ENCODE measurements around the gene GTPBP2.

DNA sequence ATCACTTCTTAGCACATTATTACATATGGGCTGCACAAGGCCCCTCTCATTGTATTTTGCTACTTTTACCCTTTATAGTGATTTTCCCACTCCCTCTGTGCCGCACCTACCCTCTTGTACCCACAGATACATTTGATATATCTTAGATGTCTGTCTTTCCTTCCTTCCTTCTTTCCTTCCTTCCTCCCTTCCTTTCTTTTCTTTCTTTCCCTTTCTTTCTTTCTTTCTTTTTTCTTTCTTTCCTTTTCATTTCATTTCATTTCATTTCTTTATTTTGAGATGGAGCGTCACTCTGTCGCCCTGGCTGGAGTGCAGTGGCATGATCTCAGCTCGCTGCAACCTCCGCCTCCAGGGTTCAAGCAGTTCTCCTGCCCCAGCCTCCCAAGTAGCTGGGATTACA lies 40.9 kb downstream of the GTPBP2 start:
- TF ChIP-seq, protein P1, sequence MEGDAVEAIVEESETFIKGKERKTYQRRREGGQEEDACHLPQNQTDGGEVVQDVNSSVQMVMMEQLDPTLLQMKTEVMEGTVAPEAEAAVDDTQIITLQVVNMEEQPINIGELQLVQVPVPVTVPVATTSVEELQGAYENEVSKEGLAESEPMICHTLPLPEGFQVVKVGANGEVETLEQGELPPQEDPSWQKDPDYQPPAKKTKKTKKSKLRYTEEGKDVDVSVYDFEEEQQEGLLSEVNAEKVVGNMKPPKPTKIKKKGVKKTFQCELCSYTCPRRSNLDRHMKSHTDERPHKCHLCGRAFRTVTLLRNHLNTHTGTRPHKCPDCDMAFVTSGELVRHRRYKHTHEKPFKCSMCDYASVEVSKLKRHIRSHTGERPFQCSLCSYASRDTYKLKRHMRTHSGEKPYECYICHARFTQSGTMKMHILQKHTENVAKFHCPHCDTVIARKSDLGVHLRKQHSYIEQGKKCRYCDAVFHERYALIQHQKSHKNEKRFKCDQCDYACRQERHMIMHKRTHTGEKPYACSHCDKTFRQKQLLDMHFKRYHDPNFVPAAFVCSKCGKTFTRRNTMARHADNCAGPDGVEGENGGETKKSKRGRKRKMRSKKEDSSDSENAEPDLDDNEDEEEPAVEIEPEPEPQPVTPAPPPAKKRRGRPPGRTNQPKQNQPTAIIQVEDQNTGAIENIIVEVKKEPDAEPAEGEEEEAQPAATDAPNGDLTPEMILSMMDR (IDR thresholded peaks at IDR 0.05; ENCODE audit: low read length), result no peak
- TF ChIP-seq EZH2 (IDR thresholded peaks at IDR 0.05; ENCODE audit: borderline replicate concordance, low read length), result no peak

Measured in OCI-LY1 (cell line).